H9 (cell line): Measurements from ENCODE around the gene DCDC2. TPM values are rescaled to one million over a fixed set of nuclear protein-coding genes. Genes with fewer than 3 reads are reported as not detected.

Experiments
- DNase-seq: peaks from one replicate; pipeline ENCODE4 v3.0.0-alpha.2; 2017
- H2AFZ ChIP-seq: one replicate; pipeline ENCODE4 v1.6.1; 2013; ENCODE audit warnings: mild to moderate bottlenecking, low read length, control low read depth, moderate library complexity
- H2AK5ac ChIP-seq: 2 replicates; pipeline ENCODE4 v1.6.1; 2013; ENCODE audit warnings: low read length, control low read depth, mixed read lengths; ENCODE audit not compliant: insufficient read length
- H2BK120ac ChIP-seq: one replicate; pipeline ENCODE4 v1.6.1; 2013; ENCODE audit warnings: low read depth, mild to moderate bottlenecking, low read length, control low read depth, inconsistent platforms; ENCODE audit not compliant: poor library complexity, severe bottlenecking
- H2BK12ac ChIP-seq: 2 replicates; pipeline ENCODE4 v1.6.1; 2013; ENCODE audit warnings: low read length, control low read depth, mixed read lengths, low read depth; ENCODE audit not compliant: insufficient read length
- H2BK15ac ChIP-seq: 2 replicates; pipeline ENCODE4 v1.6.1; 2013; ENCODE audit warnings: low read depth, low read length, control low read depth
- H2BK20ac ChIP-seq: one replicate; pipeline ENCODE4 v1.6.1; 2013; ENCODE audit warnings: low read depth, mild to moderate bottlenecking, low read length, control low read depth, inconsistent platforms; ENCODE audit not compliant: poor library complexity, severe bottlenecking
- H2BK5ac ChIP-seq: 2 replicates; pipeline ENCODE4 v1.6.1; 2013; ENCODE audit warnings: low read length, control low read depth, mixed read lengths; ENCODE audit not compliant: insufficient read length
- H3K14ac ChIP-seq: 2 replicates; pipeline ENCODE4 v1.6.1; 2013; ENCODE audit warnings: low read length, control low read depth; ENCODE audit not compliant: insufficient read depth
- H3K18ac ChIP-seq: 2 replicates; pipeline ENCODE4 v1.6.1; 2013; ENCODE audit warnings: low read depth, mild to moderate bottlenecking, mixed read lengths, low read length, control low read depth; ENCODE audit not compliant: insufficient read length
- H3K23ac ChIP-seq: 2 replicates; pipeline ENCODE4 v1.6.1; 2013; ENCODE audit warnings: low read length, control low read depth, mixed read lengths, low read depth; ENCODE audit not compliant: insufficient read length
- H3K23me2 ChIP-seq: 2 replicates; pipeline ENCODE4 v1.6.1; 2013; ENCODE audit warnings: low read depth, mild to moderate bottlenecking, mixed read lengths, low read length, control low read depth; ENCODE audit not compliant: insufficient read length, poor library complexity, severe bottlenecking
- H3K27ac ChIP-seq: 2 replicates; pipeline ENCODE4 v1.5.1; 2013; ENCODE audit warnings: low read length, control low read depth, mixed read lengths, low read depth; ENCODE audit not compliant: insufficient read length
- H3K27me3 ChIP-seq: 2 replicates; pipeline ENCODE4 v1.6.1; 2013; ENCODE audit warnings: low read length, control low read depth, inconsistent platforms; ENCODE audit not compliant: insufficient read depth
- H3K4ac ChIP-seq: 2 replicates; pipeline ENCODE4 v1.6.1; 2013; ENCODE audit warnings: low read depth, mild to moderate bottlenecking, control low read depth, inconsistent platforms, low read length, moderate library complexity
- H3K4me1 ChIP-seq: 2 replicates; pipeline ENCODE4 v1.6.1; 2013; ENCODE audit warnings: low read length, control low read depth, inconsistent platforms; ENCODE audit not compliant: insufficient read depth
- H3K4me2 ChIP-seq: 2 replicates; pipeline ENCODE4 v1.6.1; 2013; ENCODE audit warnings: low read length, control low read depth, mixed read lengths; ENCODE audit not compliant: insufficient read length, insufficient read depth
- H3K56ac ChIP-seq: 2 replicates; pipeline ENCODE4 v1.6.1; 2013; ENCODE audit warnings: low read depth, mild to moderate bottlenecking, mixed read lengths, low read length, control low read depth; ENCODE audit not compliant: insufficient read length
- H3K79me1 ChIP-seq: 2 replicates; pipeline ENCODE4 v1.6.1; 2013; ENCODE audit warnings: low read depth, mild to moderate bottlenecking, moderate library complexity, low read length, control low read depth, inconsistent platforms; ENCODE audit not compliant: insufficient read depth, poor library complexity, severe bottlenecking
- H3K79me2 ChIP-seq: 2 replicates; pipeline ENCODE4 v1.6.1; 2013; ENCODE audit warnings: low read length, control low read depth, inconsistent platforms; ENCODE audit not compliant: insufficient read depth
- H3K9ac ChIP-seq: 2 replicates; pipeline ENCODE4 v1.6.1; 2013; ENCODE audit warnings: low read length, control low read depth, mixed read lengths; ENCODE audit not compliant: insufficient read length; ENCODE audit errors: extremely low read depth
- H3K9me3 ChIP-seq: one replicate; pipeline ENCODE4 v1.6.1; 2013; ENCODE audit warnings: low read depth, low read length, inconsistent platforms; ENCODE audit not compliant: control insufficient read depth
- H3T11ph ChIP-seq: one replicate; pipeline ENCODE4 v1.6.1; 2013; ENCODE audit warnings: mild to moderate bottlenecking, low read length, control low read depth, inconsistent platforms
- H4K20me1 ChIP-seq: one replicate; pipeline ENCODE4 v1.6.1; 2013; ENCODE audit not compliant: control insufficient read depth, insufficient read length, insufficient read depth
- H4K5ac ChIP-seq: 2 replicates; pipeline ENCODE4 v1.6.1; 2013; ENCODE audit warnings: low read depth, mild to moderate bottlenecking, mixed read lengths, low read length, control low read depth; ENCODE audit not compliant: insufficient read length
- H4K8ac ChIP-seq: replicated peaks from 2 replicates; pipeline ENCODE4 v1.6.1; 2013; ENCODE audit warnings: low read length, control low read depth, mixed read lengths, low read depth; ENCODE audit not compliant: insufficient read length
- H4K91ac ChIP-seq: 2 replicates; pipeline ENCODE4 v1.6.1; 2013; ENCODE audit warnings: low read depth, mild to moderate bottlenecking, moderate library complexity, mixed read lengths, low read length, control low read depth; ENCODE audit not compliant: insufficient read length
- H3K27ac Mint-ChIP-seq, 3 experiments: 2 replicates in 2 of 3; 3 replicates in 1 of 3; pipeline ENCODE4 v1.8.0; 2020 to 2021; ENCODE audit warnings: mixed read lengths in 3 of 3, mild to moderate bottlenecking in 1 of 3, moderate library complexity in 1 of 3
- H3K27me3 Mint-ChIP-seq: 2 replicates; pipeline ENCODE4 v1.8.0; 2021; ENCODE audit warnings: low read depth, mild to moderate bottlenecking, moderate library complexity, mixed read lengths
- H3K36me3 Mint-ChIP-seq, 3 experiments: 2 replicates in 2 of 3; 3 replicates in 1 of 3; pipeline ENCODE4 v1.8.0; 2020 to 2021; ENCODE audit warnings: low read depth in 3 of 3, mixed read lengths in 3 of 3; ENCODE audit not compliant: insufficient read depth in 1 of 3
- H3K4me1 Mint-ChIP-seq, 2 experiments: 2 replicates each; pipeline ENCODE4 v1.8.0; 2020; ENCODE audit warnings: mixed read lengths in 2 of 2
- H3K4me3 Mint-ChIP-seq, 2 experiments: 2 replicates in 1 of 2; 3 replicates in 1 of 2; pipeline ENCODE4 v1.8.0; 2020 to 2021; ENCODE audit warnings: mild to moderate bottlenecking in 2 of 2, mixed read lengths in 2 of 2, moderate library complexity in 1 of 2
- H3K9me3 Mint-ChIP-seq, 2 experiments: 2 replicates in 1 of 2; 3 replicates in 1 of 2; pipeline ENCODE4 v1.8.0; 2020; ENCODE audit warnings: mild to moderate bottlenecking in 2 of 2, mixed read lengths in 2 of 2, moderate library complexity in 1 of 2
- CTCF ChIP-seq: fragments of 200-600 bp; sonication (generic); conservative IDR thresholded peaks from 3 replicates; pipeline ENCODE4 v1.8.0; 2021; ENCODE audit warnings: antibody characterized with exemption, mild to moderate bottlenecking
- WGBS: extraction: QIAGEN DNeasy Blood & Tissue Kit; methylation state at CpG from one replicate; pipeline ENCODE4 v1.1.7; 2013; ENCODE audit warnings: missing lambda C conversion rate, low lambda C conversion rate, mixed read lengths; ENCODE audit not compliant: insufficient read length; ENCODE audit errors: extremely low coverage; 5-methylcytosine and 5-hydroxymethylcytosine counted together
- total RNA-seq: library from RNA; stranded (reverse); gene quantifications from 2 replicates; pipeline ENCODE4 v1.2.1, GENCODE V29; 2021

The DCDC2 gene
- total RNA-seq, 1 experiment from 2014 or later, result 0.59 TPM

GRCh38 chr6:24139639-24140038 lies 218.2 kb downstream of the DCDC2 start:
- H3K79me1 ChIP-seq, result no peaks in the 10 kb centered on the region
- WGBS, result no CpG with 5 or more reads among the region's 2 CpGs
- H3K56ac ChIP-seq, result no peak overlapping the region
- H3K4me1 Mint-ChIP-seq, result no peaks in the 10 kb centered on the region
- H2BK120ac ChIP-seq, result no peak overlapping the region
- H3K9ac ChIP-seq, result no peak overlapping the region
- H3K27me3 Mint-ChIP-seq, result peaks cover 4% of the 10 kb centered on the region
- DNase-seq, result no peak
- no peak overlapping the region for H2BK12ac ChIP-seq
- H2AFZ ChIP-seq, result no peak overlapping the region
- no peak overlapping the region for H3T11ph ChIP-seq
- H3K18ac ChIP-seq, result no peak overlapping the region
- H4K8ac ChIP-seq, result no peak overlapping the region
- no peak overlapping the region for H4K91ac ChIP-seq
- no peak overlapping the region for H4K5ac ChIP-seq
- H2BK15ac ChIP-seq, result no peak overlapping the region
- H3K36me3 Mint-ChIP-seq, result no peaks in the 10 kb centered on the region
- no peaks in the 10 kb centered on the region for H3K79me2 ChIP-seq
- no peaks in the 10 kb centered on the region for H3K9me3 Mint-ChIP-seq
- H3K4ac ChIP-seq, result no peak overlapping the region
- no peaks in the 10 kb centered on the region for H3K23me2 ChIP-seq
- H3K27ac Mint-ChIP-seq, result no peak overlapping the region
- no peak for TF ChIP-seq CTCF
- H3K4me3 Mint-ChIP-seq, result no peak overlapping the region
- H2BK20ac ChIP-seq, result no peak overlapping the region
- no peaks in the 10 kb centered on the region for H3K9me3 ChIP-seq
- H3K14ac ChIP-seq, result no peak overlapping the region
- no peaks in the 10 kb centered on the region for H4K20me1 ChIP-seq
- H3K27me3 ChIP-seq, result no peaks in the 10 kb centered on the region
- H3K4me1 ChIP-seq, result no peaks in the 10 kb centered on the region
- H3K27ac ChIP-seq, result no peak overlapping the region
- H3K23ac ChIP-seq, result no peak overlapping the region
- H3K4me2 ChIP-seq, result no peak overlapping the region
- H2BK5ac ChIP-seq, result no peak overlapping the region
- H2AK5ac ChIP-seq, result no peak overlapping the region
